ENCODE data around the gene CAP2. TPM values are rescaled to one million over a fixed set of nuclear protein-coding genes. Genes with fewer than 3 reads are reported as not detected.
A peak's percentile ranks its signal among the peaks of the same experiment; 100 is the strongest.
"Not testable (repeated sequence)": the region's sequence is repeated elsewhere in the genome, so short reads cannot be mapped to it uniquely, and the experiment has no call there.

CAP2 gene
- total RNA-seq, 1 donor: 49.7 TPM

- DNase-seq (ENCODE audit: low read depth): no peak
- TF ChIP-seq, protein P1, sequence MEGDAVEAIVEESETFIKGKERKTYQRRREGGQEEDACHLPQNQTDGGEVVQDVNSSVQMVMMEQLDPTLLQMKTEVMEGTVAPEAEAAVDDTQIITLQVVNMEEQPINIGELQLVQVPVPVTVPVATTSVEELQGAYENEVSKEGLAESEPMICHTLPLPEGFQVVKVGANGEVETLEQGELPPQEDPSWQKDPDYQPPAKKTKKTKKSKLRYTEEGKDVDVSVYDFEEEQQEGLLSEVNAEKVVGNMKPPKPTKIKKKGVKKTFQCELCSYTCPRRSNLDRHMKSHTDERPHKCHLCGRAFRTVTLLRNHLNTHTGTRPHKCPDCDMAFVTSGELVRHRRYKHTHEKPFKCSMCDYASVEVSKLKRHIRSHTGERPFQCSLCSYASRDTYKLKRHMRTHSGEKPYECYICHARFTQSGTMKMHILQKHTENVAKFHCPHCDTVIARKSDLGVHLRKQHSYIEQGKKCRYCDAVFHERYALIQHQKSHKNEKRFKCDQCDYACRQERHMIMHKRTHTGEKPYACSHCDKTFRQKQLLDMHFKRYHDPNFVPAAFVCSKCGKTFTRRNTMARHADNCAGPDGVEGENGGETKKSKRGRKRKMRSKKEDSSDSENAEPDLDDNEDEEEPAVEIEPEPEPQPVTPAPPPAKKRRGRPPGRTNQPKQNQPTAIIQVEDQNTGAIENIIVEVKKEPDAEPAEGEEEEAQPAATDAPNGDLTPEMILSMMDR (IDR thresholded peaks at IDR 0.05; ENCODE audit: insufficient read depth, low read depth, low read length): no peak
- no peak overlapping the region for H3K4me3 ChIP-seq (ENCODE audit: low read depth, low read length)
Measured at GRCh38 chr6:17395112-17395511, 1.7 kb downstream of the CAP2 start.

GRCh38 chr6:17396256-17396655 lies 2.9 kb downstream of the CAP2 start:
- H3K4me3 ChIP-seq (ENCODE audit: low read depth, low read length): no peak overlapping the region
- DNase-seq (ENCODE audit: low read depth): no peak
- TF ChIP-seq, protein P1 (IDR thresholded peaks at IDR 0.05; ENCODE audit: insufficient read depth, low read depth, low read length): no peak

GRCh38 chr6:17397764-17398194 lies 4.4 kb downstream of the CAP2 start:
- TF ChIP-seq, protein P1 (IDR thresholded peaks at IDR 0.05; ENCODE audit: insufficient read depth, low read depth, low read length): no peak
- DNase-seq (ENCODE audit: low read depth): peak; percentile 78
- H3K4me3 ChIP-seq (ENCODE audit: low read depth, low read length): no peak overlapping the region

GRCh38 chr6:17405181-17405943 lies 12.0 kb downstream of the CAP2 start:
- not testable (repeated sequence) for H3K4me3 ChIP-seq (ENCODE audit: low read depth, low read length); DNase-seq (ENCODE audit: low read depth)

- no peak for DNase-seq (ENCODE audit: low read depth)
- TF ChIP-seq, protein P1 (IDR thresholded peaks at IDR 0.05; ENCODE audit: insufficient read depth, low read depth, low read length): no peak
Measured at GRCh38 chr6:17405944-17406245, 12.5 kb downstream of the CAP2 start.

GRCh38 chr6:17408081-17408480 lies 14.7 kb downstream of the CAP2 start:
- DNase-seq (ENCODE audit: low read depth): no peak
- TF ChIP-seq, protein P1 (IDR thresholded peaks at IDR 0.05; ENCODE audit: insufficient read depth, low read depth, low read length): no peak
- H3K4me3 ChIP-seq (ENCODE audit: low read depth, low read length): no peak overlapping the region

More at GRCh38 chr6:17405944-17406245, 12.5 kb downstream of the CAP2 start:
- no peak overlapping the region for H3K4me3 ChIP-seq (ENCODE audit: low read depth, low read length)

GRCh38 chr6:17410281-17410680 lies 16.9 kb downstream of the CAP2 start:
- DNase-seq (ENCODE audit: low read depth): no peak
- H3K4me3 ChIP-seq (ENCODE audit: low read depth, low read length): no peak overlapping the region
- TF ChIP-seq, protein P1 (IDR thresholded peaks at IDR 0.05; ENCODE audit: insufficient read depth, low read depth, low read length): no peak

Data from fibroblast of villous mesenchyme (primary cell).